ENCODE data around the gene CXXC5. TPM values are rescaled to one million over a fixed set of nuclear protein-coding genes. Genes with fewer than 3 reads are reported as not detected.
A peak's percentile ranks its signal among the peaks of the same experiment; 100 is the strongest.

The CXXC5 gene
- total RNA-seq, 2 experiments from 2014 or later: 26.7 to 113 TPM

DNA sequence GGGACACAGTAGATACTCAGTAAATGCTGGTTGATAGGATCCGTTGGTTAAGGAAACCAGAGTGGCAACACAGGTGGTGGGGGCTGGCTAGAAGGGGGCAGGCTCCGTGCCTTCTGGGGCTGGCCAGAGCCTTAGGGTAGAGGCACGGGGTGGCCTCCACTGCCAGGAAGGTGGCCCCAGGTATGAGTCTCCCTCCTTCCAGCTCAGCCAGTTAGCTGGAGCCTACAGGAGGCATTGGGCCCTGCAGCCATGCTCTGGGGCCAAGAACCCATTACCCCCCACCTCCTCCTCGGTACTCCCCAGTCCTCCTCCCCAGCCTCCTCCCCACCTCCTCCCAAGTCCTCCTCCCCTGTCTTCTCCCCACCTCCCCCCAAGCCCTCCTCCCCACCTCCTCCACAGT is 27.7 kb downstream of the CXXC5 start:
- H3K4me2 ChIP-seq (ENCODE audit: low read length): no peak overlapping the region
- no peaks in the 10 kb centered on the region for H3K9me3 ChIP-seq (ENCODE audit: low read length)
- no peaks in the 10 kb centered on the region; the same call in 1 of the 2 replicates for H4K20me1 ChIP-seq (ENCODE audit: insufficient read depth, low read length)
- BruUV-seq (replicated peaks): no TSS peak
- peaks cover 16% of the 10 kb centered on the region for H3K36me3 ChIP-seq (ENCODE audit: insufficient read depth, low read length)
- peak overlapping the region; percentile 9 for H3K27ac ChIP-seq (ENCODE audit: low read depth, low read length, poor library complexity, severe bottlenecking)
- H2AFZ ChIP-seq (ENCODE audit: low read length): no peak overlapping the region
- peaks cover 52% of the 10 kb centered on the region for H3K79me2 ChIP-seq (ENCODE audit: insufficient read depth, low read depth, low read length)
- DNase-seq (ENCODE audit: low spot score): no peak
- ChIA-PET POLR2A (interaction anchor here (0.7 to 1.1 kb wide), 2 partner anchors 13 to 116 kb away, joined by 3 to 4 read pairs; no protein-coding TSS in a partner anchor), CTCF (ENCODE audit: unreplicated experiment) (interaction anchor here (2.1 kb wide), 1 partner anchor 10 kb away, joined by 7 read pairs; no protein-coding TSS in a partner anchor)
- intact Hi-C loops (cut with micrococcal nuclease; ENCODE audit: unreplicated experiment): no loop called here
- H3K9me2 ChIP-seq (ENCODE audit: insufficient read depth, low read length): no peaks in the 10 kb centered on the region
- H3K4me1 ChIP-seq (ENCODE audit: insufficient read depth, low read length, poor library complexity, severe bottlenecking): peaks cover 49% of the 10 kb centered on the region
- TF ChIP-seq, protein P1, sequence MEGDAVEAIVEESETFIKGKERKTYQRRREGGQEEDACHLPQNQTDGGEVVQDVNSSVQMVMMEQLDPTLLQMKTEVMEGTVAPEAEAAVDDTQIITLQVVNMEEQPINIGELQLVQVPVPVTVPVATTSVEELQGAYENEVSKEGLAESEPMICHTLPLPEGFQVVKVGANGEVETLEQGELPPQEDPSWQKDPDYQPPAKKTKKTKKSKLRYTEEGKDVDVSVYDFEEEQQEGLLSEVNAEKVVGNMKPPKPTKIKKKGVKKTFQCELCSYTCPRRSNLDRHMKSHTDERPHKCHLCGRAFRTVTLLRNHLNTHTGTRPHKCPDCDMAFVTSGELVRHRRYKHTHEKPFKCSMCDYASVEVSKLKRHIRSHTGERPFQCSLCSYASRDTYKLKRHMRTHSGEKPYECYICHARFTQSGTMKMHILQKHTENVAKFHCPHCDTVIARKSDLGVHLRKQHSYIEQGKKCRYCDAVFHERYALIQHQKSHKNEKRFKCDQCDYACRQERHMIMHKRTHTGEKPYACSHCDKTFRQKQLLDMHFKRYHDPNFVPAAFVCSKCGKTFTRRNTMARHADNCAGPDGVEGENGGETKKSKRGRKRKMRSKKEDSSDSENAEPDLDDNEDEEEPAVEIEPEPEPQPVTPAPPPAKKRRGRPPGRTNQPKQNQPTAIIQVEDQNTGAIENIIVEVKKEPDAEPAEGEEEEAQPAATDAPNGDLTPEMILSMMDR (conservative IDR thresholded peaks at IDR 0.05; ENCODE audit: low read length): no peak
- TF ChIP-seq EZH2phosphoT487 (IDR thresholded peaks at IDR 0.05; ENCODE audit: borderline replicate concordance, low read depth, low read length): no peak
- H3K4me3 ChIP-seq (ENCODE audit: low read depth, low read length, poor library complexity, severe bottlenecking): no peak overlapping the region

DNA sequence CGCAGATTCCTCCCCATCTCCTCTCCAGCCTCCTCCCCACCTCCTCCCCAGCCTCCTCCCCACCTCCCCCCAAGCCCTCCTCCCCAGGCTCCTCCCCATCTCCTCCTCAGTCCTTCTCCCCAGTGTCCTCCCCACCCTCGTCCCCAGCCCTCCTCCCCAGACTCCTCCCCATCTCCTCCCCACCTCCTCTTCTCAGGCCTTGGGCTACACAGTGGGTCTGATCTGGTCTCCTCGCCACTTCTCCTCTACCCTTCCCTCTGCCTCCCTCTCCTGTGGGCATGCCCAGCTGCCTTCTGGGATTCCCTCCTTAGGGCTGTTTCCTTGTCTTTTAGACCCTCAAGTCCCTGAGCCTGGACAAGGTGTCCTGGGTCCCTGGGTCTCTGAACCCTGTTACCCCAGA is 28.3 kb downstream of the CXXC5 start:
- H3K4me1 ChIP-seq (ENCODE audit: insufficient read depth, low read length, poor library complexity, severe bottlenecking): peaks cover 43% of the 10 kb centered on the region
- no TSS peak for BruUV-seq (replicated peaks)
- no peaks in the 10 kb centered on the region for H3K9me2 ChIP-seq (ENCODE audit: insufficient read depth, low read length)
- intact Hi-C loops (cut with micrococcal nuclease; ENCODE audit: unreplicated experiment): no loop called here
- H3K79me2 ChIP-seq (ENCODE audit: insufficient read depth, low read depth, low read length): peaks cover 47% of the 10 kb centered on the region
- TF ChIP-seq, protein P1 (conservative IDR thresholded peaks at IDR 0.05; ENCODE audit: low read length): no peak
- TF ChIP-seq EZH2phosphoT487 (IDR thresholded peaks at IDR 0.05; ENCODE audit: borderline replicate concordance, low read depth, low read length): no peak
- H2AFZ ChIP-seq (ENCODE audit: low read length): no peak overlapping the region
- no peak for DNase-seq (ENCODE audit: low spot score)
- CTCF ChIA-PET (ENCODE audit: unreplicated experiment): no interaction called here
- no peaks in the 10 kb centered on the region for H3K9me3 ChIP-seq (ENCODE audit: low read length)
- POLR2A ChIA-PET: interaction anchor here (0.7 kb wide), 1 partner anchor 117 kb away, joined by 3 read pairs; no protein-coding TSS in a partner anchor
- no peak overlapping the region for H3K27ac ChIP-seq (ENCODE audit: low read depth, low read length, poor library complexity, severe bottlenecking)
- no peak overlapping the region for H3K4me3 ChIP-seq (ENCODE audit: low read depth, low read length, poor library complexity, severe bottlenecking)
- H4K20me1 ChIP-seq (ENCODE audit: insufficient read depth, low read length): no peaks in the 10 kb centered on the region; the same call in 1 of the 2 replicates
- H3K36me3 ChIP-seq (ENCODE audit: insufficient read depth, low read length): peaks cover 22% of the 10 kb centered on the region
- H3K4me2 ChIP-seq (ENCODE audit: low read length): no peak overlapping the region

DNA sequence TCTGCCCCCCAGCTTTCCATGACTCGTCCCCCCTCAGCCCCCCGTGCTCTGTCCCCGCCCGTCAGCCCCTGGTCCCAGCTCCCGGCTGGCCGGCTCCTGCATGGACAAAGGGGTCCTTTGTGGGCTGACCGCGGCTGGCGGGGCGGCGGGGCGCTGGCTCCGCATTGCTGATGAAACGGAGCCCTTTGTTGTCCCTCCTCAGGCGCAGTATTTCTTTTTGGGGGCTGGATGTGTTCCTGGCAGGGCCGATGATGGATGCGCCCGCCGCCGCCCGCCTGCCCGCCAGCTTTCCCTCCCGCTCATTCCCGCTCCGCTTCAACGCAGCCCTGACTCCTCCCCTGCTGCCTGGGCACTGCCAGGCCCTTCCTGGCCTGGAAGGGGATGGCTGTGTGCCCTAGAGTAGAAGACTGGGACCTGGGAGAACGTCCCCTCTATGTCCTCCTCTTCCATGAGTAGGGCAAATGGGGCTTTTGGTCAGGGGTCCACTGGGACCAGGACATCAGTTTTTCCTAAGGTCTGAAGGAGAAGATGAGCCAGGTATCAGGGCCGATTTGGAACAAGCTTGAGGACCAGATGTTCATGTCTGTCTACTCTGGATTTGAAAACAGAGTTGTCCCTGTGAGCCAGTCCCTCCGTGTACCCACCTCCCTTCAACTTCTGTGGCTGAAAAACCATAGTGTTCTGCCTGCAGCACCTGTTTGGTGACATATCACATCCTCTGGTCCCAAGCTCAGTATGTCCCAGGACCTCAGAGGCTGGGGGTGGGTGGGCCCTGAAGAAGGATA is 29.0 kb downstream of the CXXC5 start:
- intact Hi-C loops (cut with micrococcal nuclease; ENCODE audit: unreplicated experiment): no loop called here
- no peak for TF ChIP-seq EZH2phosphoT487 (IDR thresholded peaks at IDR 0.05; ENCODE audit: borderline replicate concordance, low read depth, low read length)
- TF ChIP-seq, protein P1 (conservative IDR thresholded peaks at IDR 0.05; ENCODE audit: low read length): no peak
- POLR2A ChIA-PET: interaction anchor here (1.0 to 1.1 kb wide), 2 partner anchors 10 to 335 kb away, joined by 3 read pairs; partner anchors contain the start of gene PAIP2
- no peaks in the 10 kb centered on the region; the same call in 1 of the 2 replicates for H4K20me1 ChIP-seq (ENCODE audit: insufficient read depth, low read length)
- BruUV-seq (replicated peaks): no TSS peak
- peaks cover 29% of the 10 kb centered on the region for H3K36me3 ChIP-seq (ENCODE audit: insufficient read depth, low read length)
- CTCF ChIA-PET (ENCODE audit: unreplicated experiment): no interaction called here
- no peaks in the 10 kb centered on the region for H3K9me2 ChIP-seq (ENCODE audit: insufficient read depth, low read length)
- no peak for DNase-seq (ENCODE audit: low spot score)
- no peak overlapping the region for H2AFZ ChIP-seq (ENCODE audit: low read length)
- H3K4me1 ChIP-seq (ENCODE audit: insufficient read depth, low read length, poor library complexity, severe bottlenecking): peaks cover 35% of the 10 kb centered on the region
- H3K4me3 ChIP-seq (ENCODE audit: low read depth, low read length, poor library complexity, severe bottlenecking): no peak overlapping the region
- no peak overlapping the region for H3K4me2 ChIP-seq (ENCODE audit: low read length)
- peak overlapping the region; percentile 1 for H3K27ac ChIP-seq (ENCODE audit: low read depth, low read length, poor library complexity, severe bottlenecking)
- no peaks in the 10 kb centered on the region for H3K9me3 ChIP-seq (ENCODE audit: low read length)
- peaks cover 40% of the 10 kb centered on the region for H3K79me2 ChIP-seq (ENCODE audit: insufficient read depth, low read depth, low read length)
